Measurements from ENCODE around the gene EDAR.

- no peak for TF ChIP-seq CTCF (IDR thresholded peaks at IDR 0.05)
- no peak for TF ChIP-seq POLR2A (IDR thresholded peaks at IDR 0.05)
Measured at GRCh38 chr2:108969856-108970255, 19.2 kb downstream of the EDAR start.

Measured in stomach (tissue), 4 donors.